Fibroblast of pulmonary artery (primary cell): ENCODE measurements around the gene DUSP2.

Experiments used
- DNase-seq: peaks from one replicate; pipeline ENCODE4 v3.0.0-alpha.2; 2010; ENCODE audit warnings: low read depth
- H3K4me3 ChIP-seq: replicated peaks from 2 replicates; pipeline ENCODE4 v1.5.1; 2011; ENCODE audit warnings: low read depth, mild to moderate bottlenecking, control low read depth, low read length, moderate library complexity
- TF ChIP-seq, protein P1 (sequence below): IDR thresholded peaks from 2 replicates; pipeline ENCODE4 v1.5.1; 2011; ENCODE audit warnings: mild to moderate bottlenecking, control low read depth, low read length, inconsistent platforms; ENCODE audit errors: missing control alignments

The DUSP2 gene

DNA sequence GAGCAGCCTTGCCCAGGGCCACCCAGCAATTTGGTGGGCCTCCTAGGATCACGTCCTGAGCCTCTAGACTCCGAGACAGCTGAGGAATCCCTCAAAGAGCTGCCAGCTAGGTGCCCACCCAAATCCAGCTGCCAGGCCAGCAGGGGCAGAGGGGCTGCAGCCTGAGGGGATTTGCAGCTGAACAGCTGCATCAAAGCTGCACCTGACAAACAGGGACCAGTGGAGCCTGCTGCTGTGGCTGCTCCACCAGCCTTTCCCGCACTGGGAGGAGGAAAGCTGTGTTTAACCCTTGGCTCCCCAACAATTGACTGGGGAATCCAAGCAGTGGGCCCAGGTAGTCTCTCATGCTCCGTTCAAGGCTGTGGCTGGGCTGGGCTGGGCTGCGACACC, 37.1 kb downstream of the DUSP2 start:
- TF ChIP-seq, protein P1, sequence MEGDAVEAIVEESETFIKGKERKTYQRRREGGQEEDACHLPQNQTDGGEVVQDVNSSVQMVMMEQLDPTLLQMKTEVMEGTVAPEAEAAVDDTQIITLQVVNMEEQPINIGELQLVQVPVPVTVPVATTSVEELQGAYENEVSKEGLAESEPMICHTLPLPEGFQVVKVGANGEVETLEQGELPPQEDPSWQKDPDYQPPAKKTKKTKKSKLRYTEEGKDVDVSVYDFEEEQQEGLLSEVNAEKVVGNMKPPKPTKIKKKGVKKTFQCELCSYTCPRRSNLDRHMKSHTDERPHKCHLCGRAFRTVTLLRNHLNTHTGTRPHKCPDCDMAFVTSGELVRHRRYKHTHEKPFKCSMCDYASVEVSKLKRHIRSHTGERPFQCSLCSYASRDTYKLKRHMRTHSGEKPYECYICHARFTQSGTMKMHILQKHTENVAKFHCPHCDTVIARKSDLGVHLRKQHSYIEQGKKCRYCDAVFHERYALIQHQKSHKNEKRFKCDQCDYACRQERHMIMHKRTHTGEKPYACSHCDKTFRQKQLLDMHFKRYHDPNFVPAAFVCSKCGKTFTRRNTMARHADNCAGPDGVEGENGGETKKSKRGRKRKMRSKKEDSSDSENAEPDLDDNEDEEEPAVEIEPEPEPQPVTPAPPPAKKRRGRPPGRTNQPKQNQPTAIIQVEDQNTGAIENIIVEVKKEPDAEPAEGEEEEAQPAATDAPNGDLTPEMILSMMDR = no peak
- DNase-seq = no peak

DNA sequence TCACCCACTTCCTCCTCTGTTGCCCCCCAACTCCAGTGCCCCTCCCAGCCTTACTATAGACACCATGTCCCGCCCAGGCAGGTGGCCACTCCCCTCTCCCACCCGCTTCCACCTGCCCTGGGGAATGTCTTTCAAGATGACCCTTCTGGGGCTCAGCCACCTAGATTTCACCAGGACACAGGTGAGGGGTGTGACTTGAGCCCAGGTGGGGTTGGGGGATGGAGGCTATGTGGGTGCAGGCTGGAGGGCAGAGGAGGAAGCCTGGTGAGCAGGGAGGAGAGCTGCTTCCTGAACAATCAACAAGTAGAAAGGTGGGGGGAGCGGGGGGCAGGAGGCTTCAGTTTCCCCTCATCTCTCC, 37.6 kb downstream of the DUSP2 start:
- TF ChIP-seq, protein P1 = no peak
- DNase-seq = no peak
- no peak overlapping the region for H3K4me3 ChIP-seq

More for the DNA sequence above, 37.1 kb downstream of the DUSP2 start:
- no peak overlapping the region for H3K4me3 ChIP-seq

DNA sequence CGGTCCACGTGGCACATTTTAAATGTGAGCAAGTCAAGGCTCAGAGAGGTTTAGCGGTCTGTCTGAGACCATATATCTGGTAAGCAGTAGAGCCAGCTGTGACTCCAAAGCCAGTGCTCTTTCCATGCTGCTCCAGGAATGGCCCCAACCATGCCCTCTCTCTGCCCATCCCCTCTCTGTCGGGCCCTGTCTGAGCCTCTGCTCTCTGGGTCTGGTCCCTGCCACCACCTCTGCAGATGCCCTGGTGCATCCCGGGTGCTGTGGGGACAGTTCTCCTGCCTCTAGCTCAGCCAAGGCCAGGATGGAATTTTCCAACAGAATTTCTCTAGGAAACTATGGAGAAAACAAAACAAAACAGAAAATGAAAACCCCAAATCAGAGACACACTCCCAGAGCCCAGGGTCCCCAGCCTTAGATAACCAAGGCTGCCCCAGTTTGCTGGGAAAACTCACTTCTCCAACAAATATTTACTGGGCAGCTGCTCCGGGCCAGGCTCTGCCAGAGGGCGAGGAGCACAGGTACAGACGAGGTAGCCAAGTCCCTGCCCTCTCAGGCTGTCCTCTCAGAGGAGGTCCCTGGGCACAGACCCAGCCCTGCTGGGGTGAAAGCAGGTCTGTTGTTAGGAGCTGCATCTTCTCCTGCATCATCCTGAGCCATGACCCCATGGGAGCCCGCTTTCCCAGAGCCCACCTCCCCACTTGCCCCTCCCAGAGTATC, 38.1 kb downstream of the DUSP2 start:
- no peak for DNase-seq
- TF ChIP-seq, protein P1 = no peak
- no peak overlapping the region for H3K4me3 ChIP-seq

DNA sequence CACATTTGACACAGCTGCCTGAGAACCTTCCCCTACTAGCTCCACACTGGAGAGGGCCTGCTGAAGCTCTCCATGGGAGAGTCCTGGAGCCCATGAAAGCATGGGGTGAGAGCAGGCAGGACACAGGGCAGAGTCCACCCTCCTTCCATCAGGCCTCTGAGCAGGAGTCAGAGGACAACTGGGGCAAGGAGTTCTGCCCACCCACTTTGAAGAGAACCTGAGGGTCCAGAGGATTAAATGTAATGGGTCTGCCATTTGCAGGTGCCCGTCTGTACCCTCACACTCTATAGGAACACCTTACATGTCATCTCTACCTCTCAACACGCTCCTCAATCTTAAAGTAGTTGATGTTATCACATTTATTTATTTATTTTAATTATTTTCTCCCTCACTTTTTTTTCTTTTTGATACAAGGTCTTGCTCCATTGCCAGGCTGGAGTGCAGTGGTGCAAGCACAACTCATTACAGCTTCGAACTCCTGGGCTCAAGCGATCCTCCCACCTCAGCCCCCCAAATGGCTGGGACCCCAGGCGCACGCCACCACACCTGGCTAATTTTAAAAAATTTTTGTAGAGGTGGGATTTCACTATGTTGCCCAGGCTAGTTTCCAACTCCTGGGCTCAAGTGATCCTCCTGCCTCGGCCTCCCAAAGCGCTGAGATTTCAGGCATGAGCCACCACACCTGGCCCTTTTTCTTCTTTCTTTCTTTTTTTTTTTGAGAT, 39.1 kb downstream of the DUSP2 start:
- TF ChIP-seq, protein P1 = no peak
- DNase-seq = no peak
- H3K4me3 ChIP-seq = no peak overlapping the region

DNA sequence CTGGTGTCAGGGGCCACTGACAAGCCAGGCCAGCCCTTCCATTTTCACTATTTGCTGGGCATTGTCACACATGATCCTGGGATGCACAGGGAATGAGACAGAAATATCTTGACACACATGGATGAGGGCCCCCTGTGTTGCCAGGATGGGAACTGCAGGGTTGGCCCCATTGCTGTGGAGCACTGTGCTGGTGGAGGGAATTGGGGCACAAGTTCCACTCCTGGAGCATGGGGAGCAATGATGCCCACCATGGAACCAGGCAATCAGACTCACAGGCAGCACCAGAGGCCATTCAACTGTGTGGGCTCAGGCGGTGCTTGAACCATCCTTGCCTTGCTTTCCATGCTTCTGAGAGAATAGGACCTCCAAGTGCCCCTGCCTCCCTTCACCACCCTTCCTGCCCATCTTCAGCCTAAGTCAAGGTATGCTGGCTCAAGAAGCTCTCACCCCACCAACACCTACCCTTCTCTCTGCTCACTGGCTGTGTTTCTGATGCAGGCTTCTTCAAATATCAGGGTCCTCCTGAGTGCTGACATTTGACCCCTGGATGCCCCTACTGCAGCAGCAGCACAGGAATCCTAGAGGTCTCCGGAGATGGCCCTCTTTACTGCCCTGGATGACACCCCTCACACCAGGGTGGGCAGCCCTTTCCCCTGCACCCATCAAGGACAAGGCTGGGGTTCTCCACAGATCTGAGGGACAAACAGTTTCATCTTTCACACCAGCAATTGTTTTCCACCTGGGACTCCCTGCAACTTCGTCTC, 39.9 kb downstream of the DUSP2 start:
- H3K4me3 ChIP-seq = no peak overlapping the region
- DNase-seq = no peak
- TF ChIP-seq, protein P1 = no peak

DNA sequence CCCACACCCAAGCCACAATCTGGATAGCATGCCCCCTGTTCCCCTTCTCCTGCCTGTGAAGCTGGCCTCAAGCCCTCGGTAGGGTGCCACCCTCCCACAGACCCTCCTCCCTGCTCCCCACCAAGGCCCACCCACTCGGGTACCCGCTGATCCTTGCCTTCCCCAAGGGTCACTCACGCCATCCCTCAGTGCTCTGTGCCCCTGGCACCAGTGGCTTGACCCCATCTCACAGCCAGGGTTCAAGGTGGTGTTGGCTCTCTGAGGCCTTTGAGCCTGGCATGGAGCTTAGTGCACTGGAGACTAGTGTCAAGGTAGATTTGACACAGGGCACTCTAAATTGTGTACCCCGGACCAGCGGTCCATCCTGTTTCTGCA, 40.8 kb downstream of the DUSP2 start:
- H3K4me3 ChIP-seq = no peak overlapping the region
- DNase-seq = no peak
- TF ChIP-seq, protein P1 = no peak
